Breast epithelium (tissue), 3 donors: ENCODE results near the gene GEMIN4.

Experiments
- CTCF ChIP-seq, 3 donors: fragments of 450-650 bp; IDR thresholded peaks; one replicate each; pipeline ENCODE4 v1.5.1; 2016 to 2017; ENCODE audit warnings: antibody characterized with exemption in 3 of 3, mild to moderate bottlenecking in 3 of 3, moderate library complexity in 3 of 3
- POLR2A ChIP-seq: fragments of 450-650 bp; IDR thresholded peaks from one replicate; pipeline ENCODE4 v1.6.1; 2016; ENCODE audit warnings: antibody characterized with exemption, mild to moderate bottlenecking, moderate library complexity
- POLR2AphosphoS5 ChIP-seq, 3 donors: sonication (generic); formaldehyde crosslinking; IDR thresholded peaks; one replicate each; pipeline ENCODE4 v1.6.1; 2017; ENCODE audit warnings: antibody characterized with exemption in 3 of 3

DNA sequence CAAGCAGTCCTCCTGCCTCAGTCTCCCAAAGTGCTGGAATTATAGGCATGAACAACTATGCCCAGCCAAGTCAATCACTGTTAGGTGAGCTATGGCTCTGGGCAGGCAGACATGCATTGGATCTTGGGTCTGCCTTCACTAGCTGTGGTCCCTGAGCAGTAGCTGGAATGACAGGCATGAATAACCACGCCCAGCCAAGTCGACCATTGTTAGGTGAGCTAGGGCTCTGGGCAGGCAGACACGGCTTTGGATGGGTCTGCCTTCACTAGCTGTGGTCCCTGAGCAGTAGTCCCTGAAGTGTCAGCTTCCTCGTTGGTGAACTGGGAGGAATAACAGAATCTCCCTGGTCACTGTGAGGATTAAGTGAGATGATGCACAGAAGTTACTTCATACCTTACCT is 36.5 kb upstream of the GEMIN4 start:
- TF ChIP-seq CTCF (IDR thresholded peaks at IDR 0.05): no peak
- no peak for TF ChIP-seq POLR2AphosphoS5 (IDR thresholded peaks at IDR 0.05)
- no peak for TF ChIP-seq POLR2A
